OCI-LY1 (cell line): ENCODE results near the gene IMP3.

ENCODE experiments used
- EZH2 ChIP-seq: fragments of 200-600 bp; sonication (generic), shearing (Covaris generic); IDR thresholded peaks from 2 replicates; pipeline ENCODE4 v1.8.0; 2017; ENCODE audit warnings: borderline replicate concordance, mixed run types, mild to moderate bottlenecking, antibody characterized with exemption, low read length, moderate library complexity, mixed read lengths
- TF ChIP-seq, protein P1 (sequence below): fragments of 200-600 bp; sonication (generic), shearing (Covaris generic); IDR thresholded peaks from 2 replicates; pipeline ENCODE4 v1.5.1; 2017; ENCODE audit warnings: mild to moderate bottlenecking, antibody characterized with exemption, low read length, moderate library complexity, mixed read lengths

DNA sequence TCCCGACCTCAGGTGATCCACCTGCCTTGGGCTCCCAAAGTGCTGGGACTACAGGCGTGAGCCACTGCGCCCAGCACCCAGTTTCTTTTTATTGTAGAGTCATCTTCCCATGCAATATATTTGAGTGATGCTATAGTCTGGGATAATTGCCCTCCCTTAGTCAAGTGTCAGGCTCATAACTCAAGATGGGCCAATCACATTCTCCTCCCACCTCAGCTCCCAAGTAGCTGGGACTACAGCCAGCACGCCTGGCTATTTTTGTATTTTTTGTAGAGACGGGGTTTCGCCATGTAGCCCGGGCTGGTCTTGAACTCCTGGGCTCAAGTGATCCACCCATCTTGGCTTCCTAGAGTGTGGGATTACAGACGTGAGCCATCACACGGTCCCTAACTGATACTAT is 45.7 kb downstream of the IMP3 start:
- TF ChIP-seq EZH2 = no peak
- TF ChIP-seq, protein P1, sequence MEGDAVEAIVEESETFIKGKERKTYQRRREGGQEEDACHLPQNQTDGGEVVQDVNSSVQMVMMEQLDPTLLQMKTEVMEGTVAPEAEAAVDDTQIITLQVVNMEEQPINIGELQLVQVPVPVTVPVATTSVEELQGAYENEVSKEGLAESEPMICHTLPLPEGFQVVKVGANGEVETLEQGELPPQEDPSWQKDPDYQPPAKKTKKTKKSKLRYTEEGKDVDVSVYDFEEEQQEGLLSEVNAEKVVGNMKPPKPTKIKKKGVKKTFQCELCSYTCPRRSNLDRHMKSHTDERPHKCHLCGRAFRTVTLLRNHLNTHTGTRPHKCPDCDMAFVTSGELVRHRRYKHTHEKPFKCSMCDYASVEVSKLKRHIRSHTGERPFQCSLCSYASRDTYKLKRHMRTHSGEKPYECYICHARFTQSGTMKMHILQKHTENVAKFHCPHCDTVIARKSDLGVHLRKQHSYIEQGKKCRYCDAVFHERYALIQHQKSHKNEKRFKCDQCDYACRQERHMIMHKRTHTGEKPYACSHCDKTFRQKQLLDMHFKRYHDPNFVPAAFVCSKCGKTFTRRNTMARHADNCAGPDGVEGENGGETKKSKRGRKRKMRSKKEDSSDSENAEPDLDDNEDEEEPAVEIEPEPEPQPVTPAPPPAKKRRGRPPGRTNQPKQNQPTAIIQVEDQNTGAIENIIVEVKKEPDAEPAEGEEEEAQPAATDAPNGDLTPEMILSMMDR = no peak
